Astrocyte (in vitro differentiated cells and primary cell): Measurements from ENCODE around the gene SCPEP1. TPM values are rescaled to one million over a fixed set of nuclear protein-coding genes. Genes with fewer than 3 reads are reported as not detected.

Experiments
- DNase-seq: peaks from one replicate; pipeline ENCODE4 v3.0.0-alpha.2; 2010; ENCODE audit warnings: low read depth
- FAIRE-seq: peaks from 2 replicates; lab custom pipeline; 2011; peaks lifted over from hg19 to GRCh38; lab: Jason Lieb, UNC
- H2AFZ ChIP-seq: 2 replicates; pipeline ENCODE4 v1.6.0; 2012; ENCODE audit warnings: low read depth, low read length, inconsistent platforms
- H3K27ac ChIP-seq: 2 replicates; pipeline ENCODE4 v1.5.1; 2011; ENCODE audit warnings: low read depth, low read length, inconsistent platforms
- H3K27me3 ChIP-seq: 2 replicates; pipeline ENCODE4 v1.6.0; 2011; ENCODE audit warnings: low read length, inconsistent platforms; ENCODE audit not compliant: insufficient read depth
- H3K36me3 ChIP-seq: 2 replicates; pipeline ENCODE4 v1.5.1; 2011; ENCODE audit warnings: low read length, inconsistent platforms; ENCODE audit not compliant: insufficient read depth
- H3K4me1 ChIP-seq: 2 replicates; pipeline ENCODE4 v1.5.1; 2011; ENCODE audit warnings: low read length, inconsistent platforms; ENCODE audit not compliant: insufficient read depth
- H3K4me2 ChIP-seq: 2 replicates; pipeline ENCODE4 v1.6.0; 2012; ENCODE audit warnings: low read length, inconsistent platforms
- H3K4me3 ChIP-seq: 2 replicates; pipeline ENCODE4 v1.5.1; 2011; ENCODE audit warnings: low read depth, mild to moderate bottlenecking, low read length, inconsistent platforms; ENCODE audit not compliant: insufficient read depth
- H3K79me2 ChIP-seq: 2 replicates; pipeline ENCODE4 v1.6.0; 2012; ENCODE audit warnings: mild to moderate bottlenecking, low read length, inconsistent platforms; ENCODE audit not compliant: insufficient read depth
- H3K9ac ChIP-seq: 2 replicates; pipeline ENCODE4 v1.6.0; 2012; ENCODE audit warnings: mild to moderate bottlenecking, low read length, inconsistent platforms
- H3K9me3 ChIP-seq: 2 replicates; pipeline ENCODE4 v1.5.1; 2012; ENCODE audit warnings: low read depth, mild to moderate bottlenecking, low read length, inconsistent platforms; ENCODE audit not compliant: insufficient read depth
- H4K20me1 ChIP-seq: 2 replicates; pipeline ENCODE4 v1.6.0; 2012; ENCODE audit warnings: low read length, inconsistent platforms; ENCODE audit not compliant: insufficient read depth
- H3K27ac Mint-ChIP-seq: one replicate; pipeline ENCODE4 v1.8.0; 2021; ENCODE audit warnings: mild to moderate bottlenecking, mixed read lengths; ENCODE audit not compliant: unreplicated experiment
- H3K27me3 Mint-ChIP-seq: one replicate; pipeline ENCODE4 v1.8.0; 2021; ENCODE audit warnings: low read depth, mixed read lengths; ENCODE audit not compliant: unreplicated experiment
- H3K36me3 Mint-ChIP-seq: one replicate; pipeline ENCODE4 v1.8.0; 2021; ENCODE audit warnings: low read depth, mixed read lengths; ENCODE audit not compliant: unreplicated experiment
- H3K4me1 Mint-ChIP-seq: one replicate; pipeline ENCODE4 v1.8.0; 2021; ENCODE audit warnings: low read depth, mixed read lengths; ENCODE audit not compliant: unreplicated experiment
- H3K4me3 Mint-ChIP-seq: one replicate; pipeline ENCODE4 v1.8.0; 2021; ENCODE audit warnings: mild to moderate bottlenecking, moderate library complexity, mixed read lengths; ENCODE audit not compliant: unreplicated experiment
- H3K9me3 Mint-ChIP-seq: one replicate; pipeline ENCODE4 v1.8.0; 2021; ENCODE audit warnings: mild to moderate bottlenecking, mixed read lengths; ENCODE audit not compliant: unreplicated experiment
- CTCF ChIP-seq: IDR thresholded peaks from 2 replicates; pipeline ENCODE4 v1.5.1; 2011; ENCODE audit warnings: low read depth, mild to moderate bottlenecking, inconsistent platforms, low read length, moderate library complexity; ENCODE audit not compliant: insufficient read depth
- EZH2 ChIP-seq: IDR thresholded peaks from 2 replicates; pipeline ENCODE4 v1.6.1; 2012; ENCODE audit warnings: mild to moderate bottlenecking, low read length, inconsistent platforms; ENCODE audit not compliant: insufficient read depth
- total RNA-seq: library from RNA; stranded (reverse); gene quantifications from 2 replicates; pipeline ENCODE4 v1.2.1, GENCODE V29; 2021

The SCPEP1 gene
- total RNA-seq, 1 donor from 2014 or later, result 27.1 TPM

- peaks cover 9% of the 10 kb centered on the region for H3K36me3 Mint-ChIP-seq
- H3K9me3 ChIP-seq, result no peaks in the 10 kb centered on the region
- H4K20me1 ChIP-seq, result no peaks in the 10 kb centered on the region
- peaks cover 14% of the 10 kb centered on the region for H3K9me3 Mint-ChIP-seq
- H3K79me2 ChIP-seq, result no peaks in the 10 kb centered on the region
- no peak for FAIRE-seq
- no peaks in the 10 kb centered on the region for H3K4me1 ChIP-seq
- peaks cover 3% of the 10 kb centered on the region for H3K36me3 ChIP-seq
- no peaks in the 10 kb centered on the region for H3K27me3 ChIP-seq
- no peak overlapping the region for H3K27ac ChIP-seq
- no peak overlapping the region for H2AFZ ChIP-seq
- no peak for DNase-seq
- TF ChIP-seq EZH2 (no peak), CTCF (no peak)
- H3K4me1 Mint-ChIP-seq, result no peaks in the 10 kb centered on the region
- no peak overlapping the region for H3K4me2 ChIP-seq
- H3K4me3 Mint-ChIP-seq, result no peak overlapping the region
- no peak overlapping the region for H3K27ac Mint-ChIP-seq
- H3K4me3 ChIP-seq, result no peak overlapping the region
- no peaks in the 10 kb centered on the region for H3K27me3 Mint-ChIP-seq
- H3K9ac ChIP-seq, result no peak overlapping the region
Measured at GRCh38 chr17:56929362-56929969, 48.5 kb upstream of the SCPEP1 start.

GRCh38 chr17:56930739-56931337, 47.1 kb upstream of the SCPEP1 start:
- Histone ChIP-seq H3K36me3 (peaks cover 3% of the 10 kb centered on the region), H3K9ac (no peak overlapping the region), H3K4me1 (no peaks in the 10 kb centered on the region), H3K4me3 (no peak overlapping the region), H3K4me2 (no peak overlapping the region), H3K27me3 (no peaks in the 10 kb centered on the region), H4K20me1 (no peaks in the 10 kb centered on the region), H3K9me3 (no peaks in the 10 kb centered on the region), H3K27ac (no peak overlapping the region), H3K79me2 (no peaks in the 10 kb centered on the region), H2AFZ (no peak overlapping the region)
- H3K9me3 Mint-ChIP-seq, result peaks cover 14% of the 10 kb centered on the region
- FAIRE-seq (no peak), DNase-seq (no peak)
- peaks cover 10% of the 10 kb centered on the region for H3K36me3 Mint-ChIP-seq
- TF ChIP-seq EZH2 (no peak), CTCF (no peak)
- H3K27me3 Mint-ChIP-seq, result no peaks in the 10 kb centered on the region
- no peak overlapping the region for H3K4me3 Mint-ChIP-seq
- no peak overlapping the region for H3K27ac Mint-ChIP-seq
- no peaks in the 10 kb centered on the region for H3K4me1 Mint-ChIP-seq

- no peak overlapping the region for H3K4me3 Mint-ChIP-seq
- H3K4me1 ChIP-seq, result peaks cover 1% of the 10 kb centered on the region
- DNase-seq (no peak), FAIRE-seq (no peak)
- H3K79me2 ChIP-seq, result no peaks in the 10 kb centered on the region
- H3K9me3 ChIP-seq, result no peaks in the 10 kb centered on the region
- H3K4me2 ChIP-seq, result no peak overlapping the region
- H2AFZ ChIP-seq, result no peak overlapping the region
- no peaks in the 10 kb centered on the region for H3K27me3 Mint-ChIP-seq
- no peak overlapping the region for H3K27ac Mint-ChIP-seq
- H3K9ac ChIP-seq, result no peak overlapping the region
- H3K9me3 Mint-ChIP-seq, result peaks cover 14% of the 10 kb centered on the region
- peaks cover 11% of the 10 kb centered on the region for H3K36me3 ChIP-seq
- no peak overlapping the region for H3K27ac ChIP-seq
- TF ChIP-seq EZH2, result no peak
- TF ChIP-seq CTCF, result no peak
- no peaks in the 10 kb centered on the region for H3K27me3 ChIP-seq
- H3K4me1 Mint-ChIP-seq, result peaks cover 3% of the 10 kb centered on the region
- H3K36me3 Mint-ChIP-seq, result peaks cover 10% of the 10 kb centered on the region
- no peak overlapping the region for H3K4me3 ChIP-seq
- no peaks in the 10 kb centered on the region for H4K20me1 ChIP-seq
Measured at GRCh38 chr17:56933151-56933745, 44.7 kb upstream of the SCPEP1 start.
